ENCODE data around the gene GPAM.

The GPAM gene

GRCh38 chr10:112176543-112176942, 7.0 kb downstream of the GPAM start:
- DNase-seq = no peak

GRCh38 chr10:112175409-112175808, 8.2 kb downstream of the GPAM start:
- no peak for DNase-seq

GRCh38 chr10:112173206-112173605, 10.4 kb downstream of the GPAM start:
- no peak for DNase-seq

GRCh38 chr10:112168733-112169132, 14.8 kb downstream of the GPAM start:
- DNase-seq = no peak

- no peak for DNase-seq
Measured at GRCh38 chr10:112166800-112167199, 16.8 kb downstream of the GPAM start.

- DNase-seq = no peak
Measured at GRCh38 chr10:112161757-112162518, 21.6 kb downstream of the GPAM start.

GRCh38 chr10:112160834-112161233, 22.7 kb downstream of the GPAM start:
- no peak for DNase-seq

- no peak for DNase-seq
Measured at GRCh38 chr10:112159469-112159868, 24.1 kb downstream of the GPAM start.

GRCh38 chr10:112151524-112152039, 32.0 kb downstream of the GPAM start:
- DNase-seq = no peak

GRCh38 chr10:112148331-112148730, 35.2 kb downstream of the GPAM start:
- no peak for DNase-seq

GRCh38 chr10:112146799-112147198, 36.8 kb downstream of the GPAM start:
- no peak for DNase-seq

GRCh38 chr10:112145263-112145662, 38.3 kb downstream of the GPAM start:
- no peak for DNase-seq

- DNase-seq = no peak
Measured at GRCh38 chr10:112143420-112143819, 40.1 kb downstream of the GPAM start.

- no peak for DNase-seq
Measured at GRCh38 chr10:112141292-112141691, 42.3 kb downstream of the GPAM start.

- DNase-seq = peak; percentile 31 to 74
Measured at GRCh38 chr10:112140110-112140970, 43.2 kb downstream of the GPAM start.

GRCh38 chr10:112139176-112139575, 44.4 kb downstream of the GPAM start:
- DNase-seq = no peak

- peak in 1 of 2 experiments; percentile 32 for DNase-seq
Measured at GRCh38 chr10:112137154-112137987, 46.2 kb downstream of the GPAM start.

GRCh38 chr10:112136486-112137153, 46.9 kb downstream of the GPAM start:
- no peak for DNase-seq

GRCh38 chr10:112135604-112136003, 48.0 kb downstream of the GPAM start:
- no peak for DNase-seq

GRCh38 chr10:112132435-112132834, 51.1 kb downstream of the GPAM start:
- no peak for DNase-seq

- DNase-seq = no peak
Measured at GRCh38 chr10:112131996-112132395, 51.6 kb downstream of the GPAM start.

GRCh38 chr10:112131346-112131745, 52.2 kb downstream of the GPAM start:
- no peak for DNase-seq
